Measurements from ENCODE around the gene ISG20L2.
"Not testable (repeated sequence)": the region's sequence is repeated elsewhere in the genome, so short reads cannot be mapped to it uniquely, and the experiment has no call there.

The ISG20L2 gene, protein sequence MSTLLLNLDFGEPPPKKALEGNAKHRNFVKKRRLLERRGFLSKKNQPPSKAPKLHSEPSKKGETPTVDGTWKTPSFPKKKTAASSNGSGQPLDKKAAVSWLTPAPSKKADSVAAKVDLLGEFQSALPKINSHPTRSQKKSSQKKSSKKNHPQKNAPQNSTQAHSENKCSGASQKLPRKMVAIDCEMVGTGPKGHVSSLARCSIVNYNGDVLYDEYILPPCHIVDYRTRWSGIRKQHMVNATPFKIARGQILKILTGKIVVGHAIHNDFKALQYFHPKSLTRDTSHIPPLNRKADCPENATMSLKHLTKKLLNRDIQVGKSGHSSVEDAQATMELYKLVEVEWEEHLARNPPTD

DNA sequence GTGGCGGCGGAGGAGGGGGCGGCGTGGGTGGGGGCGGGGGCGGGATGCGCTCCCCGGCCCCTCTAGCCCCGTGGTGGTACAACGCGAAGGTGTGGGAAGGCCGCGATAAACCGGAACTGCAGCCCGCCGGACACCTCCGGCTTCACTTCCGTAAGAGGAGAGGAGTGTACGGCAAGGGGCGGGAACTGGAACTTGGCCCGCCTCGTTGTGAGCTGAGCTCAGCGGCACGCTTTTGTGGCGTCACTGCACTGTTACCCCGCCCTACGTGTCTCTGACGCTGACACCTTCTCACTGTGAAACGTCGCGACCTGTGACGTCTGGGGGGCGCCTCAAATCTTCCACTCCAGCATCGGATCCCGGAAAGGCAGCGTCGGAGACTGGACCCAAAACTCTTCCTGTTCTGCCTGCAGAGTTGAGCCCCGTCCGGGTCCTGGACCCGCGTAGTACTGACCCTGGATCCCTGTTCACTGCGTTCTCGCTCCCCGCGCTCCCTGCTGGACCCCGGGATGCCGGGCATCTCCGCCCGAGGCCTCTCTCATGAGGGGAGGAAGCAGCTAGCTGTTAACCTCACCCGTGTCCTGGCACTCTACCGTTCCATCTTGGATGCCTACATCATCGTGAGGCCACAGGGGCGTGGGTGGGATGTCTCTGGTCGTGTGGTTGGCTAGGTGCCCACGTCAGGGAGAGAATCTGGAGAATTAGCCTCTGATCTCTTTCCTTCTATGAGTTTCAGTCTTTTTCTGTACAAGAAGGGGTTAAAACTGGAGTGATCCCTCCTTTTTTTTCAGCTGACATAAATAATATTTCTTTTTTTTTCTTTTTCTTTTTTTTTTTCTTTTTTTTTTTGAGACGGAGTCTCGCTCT, at the start of gene ISG20L2:
TSS of gene ISG20L2 (minus strand) at position 168 of the 864 bp plus-strand sequence. CDS start 1,114 bp downstream, outside the sequence.
- DNase-seq (ENCODE audit: low read depth) = peak; percentile 86

DNA sequence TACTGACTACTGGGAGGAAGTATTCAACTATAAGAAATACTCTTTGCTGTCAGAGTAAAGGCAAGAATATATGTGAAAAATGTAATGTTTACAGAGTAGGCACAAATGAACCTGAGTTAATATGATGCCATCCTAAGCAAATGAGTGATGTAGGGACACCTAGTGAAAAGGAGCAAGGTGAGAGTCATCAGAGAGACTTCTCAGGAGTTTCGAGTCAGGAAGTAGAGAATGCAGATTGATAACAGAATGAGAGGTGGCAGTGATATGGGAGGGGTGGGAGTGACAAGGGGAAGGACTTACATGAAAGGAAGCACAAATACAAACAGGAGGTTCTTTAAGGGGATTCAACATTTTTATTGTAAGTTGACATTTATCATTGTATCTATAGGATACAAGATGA, 49.0 kb upstream of the ISG20L2 start:
- no peak for DNase-seq (ENCODE audit: low read depth)

DNA sequence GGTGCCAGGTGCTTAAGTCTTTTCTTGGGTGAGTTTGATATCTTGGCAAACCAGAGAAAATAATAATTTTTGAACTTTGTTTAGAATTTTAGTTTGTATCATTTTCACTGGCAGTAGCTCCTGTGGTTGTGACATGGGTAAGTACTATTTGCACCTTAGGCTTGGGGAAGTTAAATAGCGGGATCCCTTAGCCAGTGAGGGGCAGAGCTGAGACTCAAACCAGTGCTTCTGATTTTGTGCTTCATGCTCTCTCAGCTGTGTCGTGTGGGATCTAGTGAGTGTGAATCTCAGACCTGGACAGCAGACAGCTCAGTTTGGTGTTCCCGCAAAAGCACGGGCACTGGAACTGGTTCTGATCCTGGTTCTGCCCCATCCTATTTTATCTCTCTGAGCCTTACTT, 48.4 kb upstream of the ISG20L2 start:
- no peak for DNase-seq (ENCODE audit: low read depth)

DNA sequence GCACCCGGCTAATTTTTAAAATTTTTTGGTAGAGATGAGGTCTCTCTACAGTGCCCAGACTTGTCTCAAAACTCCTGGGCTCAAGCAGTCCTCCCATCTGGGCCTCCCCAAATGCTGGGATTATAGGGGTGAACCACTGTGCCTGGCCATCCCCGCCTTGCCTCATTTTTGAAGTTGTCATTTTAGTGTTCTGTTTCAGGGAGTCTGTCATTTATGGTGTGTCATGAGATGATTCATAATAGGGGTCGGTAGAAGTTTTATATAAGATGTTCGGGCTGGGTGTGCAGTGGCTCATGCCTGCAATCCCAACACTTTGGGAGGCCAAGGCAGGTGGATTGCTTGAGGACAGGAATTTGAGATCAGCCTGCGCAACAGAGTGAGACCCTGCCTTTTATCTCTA, 47.2 kb upstream of the ISG20L2 start:
- no peak for DNase-seq (ENCODE audit: low read depth)

DNA sequence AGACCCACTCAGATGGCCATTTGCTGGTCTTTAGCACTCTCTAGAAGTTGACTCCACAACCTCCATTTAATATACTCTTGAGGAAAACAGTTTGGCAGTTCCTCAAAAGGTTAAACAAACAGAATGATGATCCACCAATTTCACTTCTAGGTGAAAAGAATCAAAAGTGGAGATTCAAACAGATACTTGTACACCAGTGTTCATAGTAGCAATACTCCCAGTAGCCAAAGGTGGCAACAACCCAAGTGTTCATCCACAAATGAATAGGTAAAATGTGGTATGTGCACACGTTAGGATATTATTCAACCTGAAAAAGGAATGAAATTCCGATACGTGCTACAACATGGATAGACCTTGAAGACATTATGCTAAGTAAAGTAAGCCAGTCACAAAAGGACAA, 45.0 kb upstream of the ISG20L2 start:
- no peak for DNase-seq (ENCODE audit: low read depth)

DNA sequence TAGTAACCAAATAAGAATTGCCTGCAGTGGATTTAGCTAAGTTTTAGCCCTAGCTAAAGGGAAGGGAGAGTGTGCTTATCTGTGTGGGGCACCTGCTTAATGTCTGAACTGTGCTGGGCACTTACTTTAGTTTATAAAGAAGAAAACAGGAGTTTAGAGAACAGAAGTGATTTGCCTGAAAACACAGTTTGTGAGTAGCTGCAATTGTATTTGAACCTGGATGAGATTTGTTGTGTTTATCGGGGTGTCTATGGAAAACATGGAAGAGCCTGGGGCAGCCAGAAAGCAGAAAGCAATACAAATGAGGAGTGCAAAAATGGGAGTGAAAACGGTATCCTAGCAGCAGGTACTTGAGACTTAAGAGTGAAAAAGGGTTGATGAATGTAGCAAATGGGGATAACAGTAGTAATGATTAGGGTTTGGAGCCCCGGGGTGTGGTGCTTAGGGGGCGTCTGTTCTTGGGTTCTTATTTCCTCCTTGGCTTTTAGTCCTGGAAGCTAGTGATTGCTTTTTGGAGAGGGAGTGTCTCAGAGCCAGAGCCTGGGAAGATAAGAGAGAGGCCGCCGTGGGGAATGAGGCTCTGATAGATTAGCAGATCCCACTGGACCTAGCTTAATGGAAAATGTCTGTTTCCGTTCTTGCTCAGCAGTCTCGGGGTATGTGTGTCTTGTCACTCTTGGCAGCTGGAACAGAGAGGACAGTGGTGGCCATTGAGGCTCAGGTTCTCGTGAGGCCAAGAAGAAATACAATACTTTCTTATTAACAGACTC, 44.3 kb upstream of the ISG20L2 start:
- DNase-seq (ENCODE audit: low read depth) = no peak

DNA sequence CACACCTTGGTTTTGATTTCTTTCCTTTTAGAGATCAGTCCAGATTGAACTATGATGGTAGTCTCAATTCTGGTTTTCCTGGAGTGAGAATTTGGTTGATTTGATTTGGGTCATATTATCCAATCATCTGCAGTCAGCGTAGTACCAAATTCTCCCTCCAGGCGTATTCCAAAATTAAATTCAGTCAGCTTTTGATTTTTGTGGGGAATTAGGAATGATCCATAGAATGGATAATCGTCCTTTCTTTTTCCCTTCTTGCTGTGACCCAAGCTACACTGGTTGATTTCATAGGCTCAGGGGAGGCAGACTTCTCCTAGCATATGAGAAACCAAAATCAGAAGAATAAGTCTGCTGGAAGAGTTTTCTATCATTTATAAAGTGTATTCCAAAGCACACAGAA, 43.7 kb upstream of the ISG20L2 start:
- no peak for DNase-seq (ENCODE audit: low read depth)

DNA sequence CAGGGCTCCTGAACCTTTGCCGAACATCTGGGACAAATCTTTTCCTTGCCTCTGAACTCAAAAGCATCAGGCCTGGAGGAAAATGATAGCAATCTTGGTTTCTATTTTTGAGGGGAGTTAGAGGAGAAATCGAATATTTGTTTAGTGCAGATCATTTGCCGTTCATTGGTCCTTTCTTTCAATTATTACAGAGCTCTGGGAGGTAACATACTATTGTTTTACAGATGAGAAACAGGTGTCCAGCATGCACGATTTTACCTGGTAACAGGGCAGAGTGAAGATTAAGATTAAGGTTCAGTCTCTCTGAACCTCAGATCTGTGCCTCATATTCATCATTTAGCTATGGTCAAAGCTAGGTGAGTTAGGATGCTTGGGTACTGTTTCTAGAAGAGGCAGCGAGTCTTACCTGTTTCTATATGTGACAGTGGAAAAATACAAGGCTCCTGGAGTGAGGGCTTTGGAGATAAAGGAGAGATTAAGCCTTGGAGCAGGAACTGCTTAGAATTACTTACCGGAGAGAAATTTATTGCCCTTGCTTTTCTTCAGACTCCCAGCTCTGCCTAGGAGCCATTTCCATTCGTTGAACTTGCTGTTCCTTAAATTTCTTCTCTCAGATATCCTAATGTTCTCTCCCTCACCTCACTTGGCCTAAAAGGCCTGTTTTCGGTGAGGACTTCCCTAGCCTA, 40.2 kb upstream of the ISG20L2 start:
- no peak for DNase-seq (ENCODE audit: low read depth)

DNA sequence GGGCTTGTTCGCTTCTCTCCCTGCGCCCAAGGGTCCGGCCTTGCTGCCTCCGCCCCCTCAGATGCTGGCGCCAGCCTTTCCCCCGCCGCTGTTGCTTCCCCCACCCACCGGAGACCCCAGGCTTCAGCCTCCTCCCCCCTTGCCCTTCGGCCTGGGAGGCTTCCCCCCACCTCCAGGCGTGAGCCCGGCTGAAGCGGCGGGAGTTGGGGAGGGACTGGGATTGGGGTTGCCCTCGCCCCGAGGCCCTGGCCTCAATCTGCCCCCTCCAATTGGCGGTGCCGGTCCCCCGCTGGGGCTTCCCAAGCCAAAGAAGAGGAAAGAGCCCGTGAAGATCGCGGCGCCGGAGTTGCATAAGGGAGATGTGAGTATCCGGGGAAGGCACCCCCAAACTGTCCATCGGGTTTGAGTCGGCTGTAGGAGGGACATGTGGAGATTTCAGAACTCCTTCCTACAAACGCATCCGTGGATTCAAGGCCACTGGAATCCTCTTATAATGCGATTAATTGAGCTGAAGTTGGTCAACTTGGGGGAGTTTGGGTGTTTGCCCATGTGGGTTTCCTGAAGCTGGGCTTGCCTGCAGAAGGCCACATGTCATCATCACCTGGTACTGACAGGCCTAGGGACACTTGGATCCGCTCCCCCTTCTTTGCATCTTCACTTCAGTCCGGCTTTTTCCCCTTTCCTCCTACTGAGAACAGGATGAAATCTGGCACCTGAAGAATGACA, 39.5 kb upstream of the ISG20L2 start:
- no peak for DNase-seq (ENCODE audit: low read depth)

DNA sequence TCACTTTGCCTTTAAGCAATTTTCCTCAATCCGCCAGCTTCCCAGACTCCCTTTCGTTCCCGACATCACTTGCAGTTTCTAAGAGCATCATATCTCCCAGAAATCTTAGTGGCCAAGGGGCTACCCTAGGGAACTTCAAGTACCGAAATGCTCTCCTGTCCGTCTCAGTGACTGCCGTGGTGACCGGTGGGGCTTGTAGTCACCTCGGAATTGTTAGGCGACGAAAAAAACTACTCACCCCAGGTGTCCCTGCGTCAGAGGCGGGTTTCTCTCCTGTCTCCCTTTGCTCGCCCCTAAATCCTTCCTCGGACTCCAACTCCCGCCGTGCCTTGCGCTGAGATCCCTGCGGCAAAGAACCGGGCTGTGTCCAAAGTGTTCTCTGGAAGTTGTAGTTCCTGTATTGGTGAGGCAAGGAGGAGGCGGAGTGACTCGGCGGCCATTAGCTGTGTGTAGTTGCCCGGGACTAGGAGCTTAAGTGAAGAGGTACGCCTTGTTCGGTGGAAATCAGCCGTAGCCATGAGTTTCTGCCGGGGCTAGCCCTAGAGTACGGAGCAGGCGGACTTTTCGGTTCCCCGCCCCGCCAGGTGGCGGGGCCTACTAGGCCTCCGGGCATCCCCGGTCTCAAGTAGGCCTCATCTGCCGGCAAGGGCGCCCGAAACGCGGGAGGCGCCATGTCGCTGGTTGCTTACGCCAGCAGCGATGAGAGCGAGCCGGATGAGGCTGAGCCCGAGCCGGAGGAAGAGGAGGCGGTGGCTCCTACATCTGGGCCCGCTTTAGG, 38.7 kb upstream of the ISG20L2 start, which contains the start of gene PRCC:
TSS of gene PRCC (plus strand) at position 435 of the 778 bp plus-strand sequence. CDS start at position 672, 237 bp downstream.
- DNase-seq (ENCODE audit: low read depth) = peak; percentile 96

DNA sequence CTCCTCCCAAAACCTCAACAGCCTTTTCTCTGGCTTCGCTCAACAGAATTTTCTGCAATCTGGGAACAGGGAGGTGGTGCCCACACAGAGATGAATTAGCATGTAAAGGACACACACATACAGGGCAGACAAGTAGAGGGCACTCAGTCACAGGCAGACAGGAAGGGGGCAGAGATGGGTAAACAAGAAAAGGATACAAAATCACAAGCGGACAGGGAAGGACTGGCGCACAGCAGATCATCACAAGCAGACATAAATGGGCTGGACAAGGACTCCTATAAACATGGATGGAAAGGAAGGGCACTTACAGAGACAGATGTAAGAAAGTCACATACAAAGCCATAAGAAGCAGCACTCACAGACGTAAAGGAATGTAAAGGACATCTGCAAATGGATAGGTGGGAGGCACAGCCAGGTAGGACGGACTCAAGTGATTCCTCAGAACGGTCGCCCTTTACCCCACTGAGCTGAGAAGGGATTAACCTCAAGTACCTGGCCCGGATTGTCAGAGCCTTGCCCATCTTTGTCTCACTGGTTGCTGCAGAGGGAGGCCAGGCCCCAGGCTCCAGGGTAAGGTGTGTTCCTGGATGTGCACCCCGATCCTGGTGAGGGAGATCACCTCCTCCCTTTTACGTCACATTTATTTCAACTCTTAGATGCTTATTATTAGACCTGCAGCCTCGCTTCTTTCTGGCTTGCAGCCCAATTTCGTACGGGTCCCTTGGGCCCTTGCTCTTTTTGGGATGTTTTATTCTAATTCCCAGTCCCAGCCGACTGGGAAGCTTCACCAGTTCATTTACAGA, 37.9 kb upstream of the ISG20L2 start:
- no peak for DNase-seq (ENCODE audit: low read depth)

DNA sequence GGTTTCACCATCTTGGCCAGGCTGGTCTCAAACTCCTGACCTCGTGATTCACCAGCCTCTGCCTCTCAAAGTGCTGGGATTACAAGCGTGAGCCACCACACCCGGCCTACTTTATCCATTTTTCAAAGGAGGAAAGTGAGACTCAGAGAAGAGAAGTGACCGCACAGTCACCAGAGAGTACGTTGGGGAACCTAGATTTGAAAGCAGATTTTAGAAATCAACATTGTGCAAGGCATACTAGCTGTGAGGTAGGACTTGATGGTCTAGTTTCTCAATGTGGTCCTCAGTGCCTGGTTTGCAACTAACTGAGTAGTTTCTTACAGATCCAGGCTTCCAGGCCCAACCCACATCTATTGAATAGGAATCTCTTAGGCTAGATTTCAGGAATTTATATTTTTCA, 37.1 kb upstream of the ISG20L2 start:
- DNase-seq (ENCODE audit: low read depth) = no peak

DNA sequence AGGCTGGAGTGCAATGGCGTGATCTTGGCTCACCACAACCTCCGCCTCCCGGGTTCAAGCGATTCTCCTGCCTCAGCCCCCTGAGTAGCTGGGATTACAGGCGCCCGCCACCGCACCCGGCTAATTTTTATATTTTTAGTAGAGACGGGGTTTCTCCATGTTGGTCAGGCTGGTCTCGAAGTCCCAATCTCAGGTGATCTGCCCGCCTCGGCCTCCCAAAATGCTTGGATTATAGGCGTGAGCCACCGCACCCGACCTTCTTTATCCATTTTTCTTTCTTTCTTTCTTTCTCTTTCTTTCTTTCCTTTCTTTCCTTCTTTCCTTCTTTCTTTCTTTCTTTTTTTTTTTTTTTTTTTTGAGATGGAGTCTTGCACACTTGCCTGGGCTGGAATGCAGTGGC, 36.6 kb upstream of the ISG20L2 start:
- not testable (repeated sequence) for DNase-seq (ENCODE audit: low read depth)

DNA sequence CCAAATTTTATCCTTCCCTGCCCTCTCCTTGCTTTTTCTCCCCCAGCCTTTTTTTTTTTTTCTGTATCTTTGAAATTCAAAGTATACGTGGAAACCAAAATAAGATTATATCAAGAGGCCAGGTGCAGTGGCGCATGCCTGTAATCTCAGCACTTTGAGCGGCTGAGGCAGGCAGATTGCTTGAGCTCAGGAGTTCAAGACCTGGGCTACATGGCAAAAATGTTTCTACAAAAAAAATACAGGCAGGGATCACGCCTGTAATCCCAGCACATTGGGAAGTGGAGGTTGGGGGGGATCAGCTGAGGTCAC, 32.2 kb upstream of the ISG20L2 start:
- no peak for DNase-seq (ENCODE audit: low read depth)

DNA sequence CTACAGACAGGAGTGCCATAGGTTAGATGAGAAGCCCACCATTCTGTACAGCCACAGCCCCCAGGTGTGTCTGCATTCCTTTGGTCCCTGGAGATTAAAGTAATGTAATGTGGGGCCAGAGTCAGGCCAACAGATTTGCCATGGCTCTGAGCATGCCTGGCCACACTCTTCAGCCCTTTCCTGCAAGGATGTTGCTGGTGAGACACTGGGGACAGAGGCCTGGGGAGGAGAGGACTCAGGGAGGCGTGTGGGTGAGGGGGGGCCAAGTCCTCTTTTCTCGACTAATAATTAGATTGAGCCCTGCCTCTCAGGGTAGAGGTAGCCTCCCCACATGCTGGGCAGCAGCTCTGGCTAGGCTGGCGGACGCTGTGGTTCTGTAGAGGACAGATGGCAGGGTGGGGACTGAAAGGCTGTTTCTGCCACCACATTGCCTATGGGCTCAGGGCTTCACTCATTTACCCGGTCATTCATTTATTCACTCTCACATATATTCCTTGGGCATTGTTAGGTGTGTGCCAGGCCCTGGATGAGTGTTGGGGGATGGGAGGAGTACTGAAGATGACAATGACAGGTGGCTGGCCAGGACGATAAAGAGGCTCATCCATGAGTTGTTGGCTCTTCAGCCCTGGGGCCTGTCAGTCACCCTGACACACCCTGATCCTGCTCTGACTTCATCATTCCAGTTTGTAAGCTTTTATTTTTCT, 31.7 kb upstream of the ISG20L2 start:
- no peak for DNase-seq (ENCODE audit: low read depth)

DNA sequence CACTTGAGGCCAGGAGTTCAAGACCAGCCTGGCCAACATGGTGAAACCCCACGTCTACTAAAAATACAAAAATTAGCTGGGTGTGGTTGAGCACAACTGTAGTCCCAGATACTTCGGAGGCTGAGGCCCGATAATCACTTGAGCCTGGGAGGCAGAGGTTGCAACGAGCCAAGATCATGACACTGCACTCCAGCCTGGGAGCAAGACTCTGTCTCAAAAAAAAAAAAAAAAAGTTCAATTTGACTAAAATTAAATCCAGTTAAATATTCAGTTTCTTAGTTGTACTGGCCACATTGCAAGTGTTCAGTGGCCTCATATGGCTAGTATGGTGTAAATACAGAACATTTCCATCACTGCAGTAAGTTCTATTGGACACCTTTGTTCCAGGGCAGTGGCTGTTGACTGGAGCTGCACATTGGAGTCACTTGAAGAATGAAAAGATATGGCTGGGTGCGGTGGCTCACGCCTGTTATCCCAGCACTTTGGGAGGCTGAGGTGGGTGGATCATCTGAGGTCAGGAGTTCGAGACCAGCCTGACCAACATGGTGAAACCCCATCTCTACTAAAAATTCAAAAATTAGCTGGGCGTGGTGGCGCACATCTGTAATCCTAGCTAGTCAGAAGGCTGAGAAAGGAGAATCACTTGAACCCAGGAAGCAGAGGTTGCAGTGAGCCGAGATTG, 29.1 kb upstream of the ISG20L2 start:
- not testable (repeated sequence) for DNase-seq (ENCODE audit: low read depth)

DNA sequence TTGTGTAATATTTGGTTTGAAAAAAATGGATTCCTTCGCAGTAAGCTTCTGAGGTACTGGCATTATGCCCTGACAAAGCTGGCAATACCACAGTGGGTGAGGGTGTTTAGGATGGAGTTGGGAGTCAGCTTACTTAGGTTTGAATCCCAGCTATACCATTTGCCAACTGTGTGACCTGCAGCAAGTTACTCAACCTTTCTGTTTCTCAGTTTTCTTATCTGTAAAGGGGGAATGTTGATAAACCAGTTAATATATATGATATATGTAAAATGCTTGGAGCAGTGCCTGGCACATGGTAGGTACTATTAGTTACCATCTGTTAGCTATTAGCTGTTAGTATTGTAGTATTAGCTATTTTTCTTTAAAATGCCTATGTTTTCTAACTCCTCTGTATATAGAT, 27.8 kb upstream of the ISG20L2 start:
- DNase-seq (ENCODE audit: low read depth) = no peak

DNA sequence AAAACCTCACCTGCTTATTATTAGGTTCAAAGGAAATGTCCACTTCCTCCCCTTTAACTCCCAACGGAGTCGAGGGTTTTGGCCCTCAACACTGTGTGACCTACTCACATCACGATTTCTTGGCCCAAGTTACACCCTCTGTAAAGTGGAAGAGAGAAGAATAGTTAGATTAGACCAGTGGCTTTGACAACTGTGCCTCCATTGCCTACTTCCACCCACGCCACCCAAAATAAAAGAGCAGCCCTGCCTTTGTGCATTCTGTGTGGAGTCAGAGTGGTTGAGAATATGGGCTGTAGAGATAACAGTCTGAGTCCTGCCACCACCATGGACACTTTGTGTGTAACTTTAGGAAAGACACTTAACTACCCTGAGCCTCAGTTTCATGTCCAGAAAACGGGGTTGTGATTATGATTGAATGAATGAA, 27.0 kb upstream of the ISG20L2 start:
- DNase-seq (ENCODE audit: low read depth) = no peak

Measured in HS-27A (cell line).